HG02852 (cell line): ENCODE data around the gene TEX44.

Experiments
- ATAC-seq: cut with Tn5 transposase; IDR thresholded peaks from one replicate; pipeline ENCODE4 v1.9.1; 2021; ENCODE audit warnings: mild to moderate bottlenecking, moderate library complexity; ENCODE audit not compliant: unreplicated experiment

The TEX44 gene

GRCh38 chr2:231633241-231633976 is 40.7 kb downstream of the TEX44 start:
- no peak for ATAC-seq

GRCh38 chr2:231634412-231634811 is 41.7 kb downstream of the TEX44 start:
- ATAC-seq = no peak

DNA sequence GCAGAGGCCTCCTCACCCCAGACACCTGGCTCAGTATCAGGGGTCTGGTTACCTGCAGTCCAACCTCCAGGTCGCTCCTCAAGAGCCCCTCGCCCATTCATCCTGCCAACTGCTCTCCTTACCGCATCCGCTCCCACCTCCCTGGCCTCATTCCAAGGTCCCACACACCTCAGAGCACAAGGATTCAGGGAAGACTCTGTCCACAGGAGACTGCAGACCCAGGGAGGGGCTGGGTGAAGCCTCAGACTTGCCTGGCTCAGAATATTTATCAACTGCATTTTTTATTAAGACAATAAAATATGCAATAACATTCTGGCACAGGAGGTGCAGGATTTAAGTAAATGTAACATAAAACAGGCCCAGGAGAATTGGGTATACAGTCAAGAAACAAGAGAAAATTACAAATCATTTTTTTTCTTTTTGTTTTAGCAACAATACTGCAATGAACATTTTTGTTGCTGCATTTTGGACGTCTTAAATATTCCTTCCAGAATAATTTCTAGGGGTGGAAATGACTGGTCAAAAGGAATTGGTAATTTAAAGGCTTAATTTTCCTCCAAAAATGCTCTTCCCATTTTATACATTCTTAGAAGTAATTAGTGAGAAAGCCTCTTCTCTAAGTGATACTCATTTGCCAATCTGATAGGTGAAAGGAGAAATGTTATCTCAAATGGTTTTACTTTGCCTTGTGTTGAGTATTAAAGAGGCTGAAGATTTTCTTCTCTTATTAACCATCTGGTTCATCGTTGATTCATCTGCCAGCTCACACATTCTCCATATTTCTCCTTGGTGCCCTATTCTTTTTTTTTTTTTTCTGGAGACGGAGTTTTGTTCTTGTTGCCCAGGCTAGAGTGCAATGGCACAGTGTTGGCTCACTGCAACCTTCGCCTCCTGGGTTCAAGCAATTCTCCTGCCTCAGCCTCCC is 42.5 kb downstream of the TEX44 start:
- no peak for ATAC-seq

DNA sequence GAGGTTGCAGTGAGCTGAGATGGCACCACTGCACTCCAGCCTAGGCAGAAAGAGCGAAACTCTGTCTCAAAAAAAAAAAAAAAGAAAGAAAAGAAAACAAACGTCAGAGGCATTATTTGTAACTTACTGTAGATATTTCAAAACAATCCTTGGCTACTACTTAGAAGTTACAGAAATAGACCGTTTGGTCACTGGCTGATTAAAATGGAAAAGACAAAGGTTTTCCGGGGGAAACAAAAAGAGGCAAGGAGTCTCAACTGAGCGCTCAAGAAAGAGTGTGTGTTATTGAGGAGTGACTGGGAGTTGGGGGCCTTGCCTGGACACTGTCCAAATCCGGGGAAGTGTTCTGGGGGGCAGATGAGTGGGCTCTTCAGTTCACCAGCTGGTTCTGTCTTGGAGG is 47.6 kb downstream of the TEX44 start:
- ATAC-seq = no peak

- ATAC-seq = no peak
These were observed 48.0 kb downstream of the TEX44 start for GRCh38 chr2:231640641-231641111.

- peak; percentile 62 for ATAC-seq
These were observed 50.2 kb downstream of the TEX44 start for GRCh38 chr2:231642631-231643494.

GRCh38 chr2:231643495-231643888 is 50.8 kb downstream of the TEX44 start:
- ATAC-seq = no peak
